Peyer's patch (tissue), 4 donors: Measurements from ENCODE around the gene SEC23A.
"Not testable (repeated sequence)": the region's sequence is repeated elsewhere in the genome, so short reads cannot be mapped to it uniquely, and the experiment has no call there.

Experiments used
- CTCF ChIP-seq, 6 experiments: fragments of 450-650 bp in 4 of 6; fragments of 200-600 bp in 2 of 6; sonication (generic) in 1 of 6; IDR thresholded peaks; one replicate each; pipeline ENCODE4 v1.5.1; 2017 to 2019; ENCODE audit warnings: antibody characterized with exemption in 6 of 6, mild to moderate bottlenecking in 3 of 6, moderate library complexity in 1 of 6
- POLR2A ChIP-seq, 2 donors: fragments of 450-650 bp; IDR thresholded peaks; one replicate each; pipeline ENCODE4 v1.5.1; 2017; ENCODE audit warnings: antibody characterized with exemption in 2 of 2, mild to moderate bottlenecking in 2 of 2, moderate library complexity in 2 of 2

GRCh38 chr14:39069169-39069805 lies 33.7 kb downstream of the SEC23A start:
- TF ChIP-seq CTCF, POLR2A (IDR thresholded peaks at IDR 0.05): not testable (repeated sequence)
